ENCODE measurements around the gene MAPT. TPM values are rescaled to one million over a fixed set of nuclear protein-coding genes. Genes with fewer than 3 reads are reported as not detected.

Gene MAPT
- total RNA-seq, 1 donor from 2014 or later: 0.18 TPM

GRCh38 chr17:46071796-46072195, 177.4 kb downstream of the MAPT start:
- CTCF ChIA-PET: interaction anchor here (0.9 to 1.3 kb wide), 2 partner anchors 29 to 121 kb away, joined by 3 to 5 read pairs; partner anchors contain the start of gene KANSL1
- no peaks in the 10 kb centered on the region for H3K9me3 Mint-ChIP-seq
- peaks cover 3% of the 10 kb centered on the region for H3K4me1 Mint-ChIP-seq

GRCh38 chr17:46072998-46073397, 178.6 kb downstream of the MAPT start:
- ChIA-PET CTCF (no interaction called here), POLR2A (no interaction called here)
- ATAC-seq (ENCODE audit: low read depth): no peak
- DNase-seq: no peak
- no peaks in the 10 kb centered on the region for H3K27me3 Mint-ChIP-seq
- TF ChIP-seq, protein P1, sequence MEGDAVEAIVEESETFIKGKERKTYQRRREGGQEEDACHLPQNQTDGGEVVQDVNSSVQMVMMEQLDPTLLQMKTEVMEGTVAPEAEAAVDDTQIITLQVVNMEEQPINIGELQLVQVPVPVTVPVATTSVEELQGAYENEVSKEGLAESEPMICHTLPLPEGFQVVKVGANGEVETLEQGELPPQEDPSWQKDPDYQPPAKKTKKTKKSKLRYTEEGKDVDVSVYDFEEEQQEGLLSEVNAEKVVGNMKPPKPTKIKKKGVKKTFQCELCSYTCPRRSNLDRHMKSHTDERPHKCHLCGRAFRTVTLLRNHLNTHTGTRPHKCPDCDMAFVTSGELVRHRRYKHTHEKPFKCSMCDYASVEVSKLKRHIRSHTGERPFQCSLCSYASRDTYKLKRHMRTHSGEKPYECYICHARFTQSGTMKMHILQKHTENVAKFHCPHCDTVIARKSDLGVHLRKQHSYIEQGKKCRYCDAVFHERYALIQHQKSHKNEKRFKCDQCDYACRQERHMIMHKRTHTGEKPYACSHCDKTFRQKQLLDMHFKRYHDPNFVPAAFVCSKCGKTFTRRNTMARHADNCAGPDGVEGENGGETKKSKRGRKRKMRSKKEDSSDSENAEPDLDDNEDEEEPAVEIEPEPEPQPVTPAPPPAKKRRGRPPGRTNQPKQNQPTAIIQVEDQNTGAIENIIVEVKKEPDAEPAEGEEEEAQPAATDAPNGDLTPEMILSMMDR (IDR thresholded peaks at IDR 0.05): no peak
- H3K36me3 Mint-ChIP-seq (ENCODE audit: low read depth): peaks cover 32% of the 10 kb centered on the region
- H3K27ac Mint-ChIP-seq: no peak overlapping the region
- H3K4me3 Mint-ChIP-seq: no peak overlapping the region
- H3K9me3 Mint-ChIP-seq: no peaks in the 10 kb centered on the region
- intact Hi-C loops (cut with micrococcal nuclease): no loop called here
- peaks cover 3% of the 10 kb centered on the region for H3K4me1 Mint-ChIP-seq

More at GRCh38 chr17:46071796-46072195, 177.4 kb downstream of the MAPT start:
- DNase-seq (no peak), ATAC-seq (ENCODE audit: low read depth) (no peak)
- H3K27me3 Mint-ChIP-seq: no peaks in the 10 kb centered on the region
- H3K27ac Mint-ChIP-seq: no peak overlapping the region
- H3K36me3 Mint-ChIP-seq (ENCODE audit: low read depth): peaks cover 39% of the 10 kb centered on the region
- intact Hi-C loops (cut with micrococcal nuclease): no loop called here
- POLR2A ChIA-PET: interaction anchor here (0.6 kb wide), 1 partner anchor 36 kb away, joined by 5 read pairs; no protein-coding TSS in a partner anchor
- TF ChIP-seq, protein P1 (IDR thresholded peaks at IDR 0.05): no peak
- no peak overlapping the region for H3K4me3 Mint-ChIP-seq

GRCh38 chr17:46074540-46074939, 180.2 kb downstream of the MAPT start:
- peaks cover 3% of the 10 kb centered on the region for H3K4me1 Mint-ChIP-seq
- no peak overlapping the region for H3K27ac Mint-ChIP-seq
- no peaks in the 10 kb centered on the region for H3K27me3 Mint-ChIP-seq
- ATAC-seq (ENCODE audit: low read depth) (no peak), DNase-seq (no peak)
- ChIA-PET POLR2A (no interaction called here), CTCF (no interaction called here)
- TF ChIP-seq, protein P1 (IDR thresholded peaks at IDR 0.05): no peak
- H3K36me3 Mint-ChIP-seq (ENCODE audit: low read depth): peaks cover 40% of the 10 kb centered on the region
- no peaks in the 10 kb centered on the region for H3K9me3 Mint-ChIP-seq
- intact Hi-C loops (cut with micrococcal nuclease): no loop called here
- H3K4me3 Mint-ChIP-seq: no peak overlapping the region

Other genes starting within 250 kb of the MAPT start
- gene CRHR1, start 110.2 kb upstream of the MAPT start, total RNA-seq: not detected in 2 replicates
- not detected in 2 replicates for gene SPPL2C, start 49.7 kb upstream of the MAPT start, total RNA-seq
- not detected in 2 replicates for gene STH, start 104.7 kb downstream of the MAPT start, total RNA-seq

All from activated B cell treated with CpG ODN at 0.5 μM for 24 hours (primary cell).